Measurements from ENCODE around the gene CDK5. TPM values are rescaled to one million over a fixed set of nuclear protein-coding genes. Genes with fewer than 3 reads are reported as not detected.
A peak's percentile ranks its signal among the peaks of the same experiment; 100 is the strongest.

Gene CDK5
- total and polyA plus RNA-seq, 2 donors (not counting 1 experiment from before 2014, with no cell fraction given), result 8.2 to 8.4 TPM

DNA sequence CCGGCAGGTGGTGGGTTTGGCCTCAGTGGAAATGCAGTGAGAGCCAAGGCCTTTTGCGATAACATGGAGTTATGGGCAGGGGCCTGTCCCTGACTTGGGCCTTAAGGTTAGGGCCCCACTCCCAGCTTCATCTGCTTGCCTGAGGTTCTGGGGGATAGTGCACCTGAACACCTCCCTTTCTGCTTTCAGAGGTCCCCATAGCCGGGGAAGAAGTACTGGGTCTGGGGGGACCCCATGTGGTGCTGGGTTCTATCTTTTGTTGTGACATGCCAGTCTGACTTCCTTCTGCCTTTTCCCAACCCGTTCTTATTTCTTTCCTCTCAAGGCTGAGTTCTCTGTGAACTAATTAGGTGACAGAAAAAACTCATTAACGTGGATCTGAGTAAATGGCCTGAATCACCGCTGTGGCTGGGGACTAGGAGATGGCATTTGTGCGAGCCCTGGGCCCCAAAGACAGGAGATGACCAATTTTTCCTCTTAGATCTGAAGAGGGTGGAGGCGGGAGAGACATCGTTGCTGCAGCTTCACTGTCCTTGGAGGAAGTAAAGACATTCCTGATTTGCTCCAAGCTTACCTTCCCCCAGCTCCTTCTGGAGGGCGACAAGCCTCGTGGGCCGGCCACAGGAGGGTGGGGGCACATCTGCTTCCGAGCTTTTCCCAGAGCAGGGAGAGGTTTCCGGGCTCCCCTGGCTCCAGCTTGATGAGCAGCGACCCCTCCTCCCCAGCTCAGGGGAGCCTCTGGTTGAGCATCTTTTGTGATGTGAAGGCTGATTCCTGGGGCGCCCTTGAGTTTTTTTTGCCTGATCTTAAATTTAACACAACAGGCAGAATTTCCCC lies 30.5 kb upstream of the CDK5 start:
- Histone ChIP-seq H3K4me3 (ENCODE audit: control extremely low read depth in 1 of 5, extremely low read depth in 1 of 5, insufficient read depth in 1 of 5, low read depth in 2 of 5, low read length in 4 of 5) (peak overlapping the region in 3 of 5 experiments; percentile 64 to 75 (median 71)), H2AFZ (ENCODE audit: insufficient read depth, low read depth, low read length, poor library complexity, severe bottlenecking) (peak overlapping the region; percentile 84), H3K27ac (ENCODE audit: low read length in 2 of 2) (no peak overlapping the region), H3K79me2 (ENCODE audit: control insufficient read depth, insufficient read depth, low read length) (peaks cover under 1% of the 10 kb centered on the region), H3K4me1 (ENCODE audit: control insufficient read depth in 2 of 2, insufficient read depth in 2 of 2, low read length in 2 of 2) (peaks cover 42 to 43% of the 10 kb centered on the region in 2 donors), H4K20me1 (ENCODE audit: control insufficient read depth, insufficient read depth, low read length, poor library complexity, severe bottlenecking) (no peaks in the 10 kb centered on the region), H3K27me3 (replicated peaks in 1 of 4; ENCODE audit: control extremely low read depth in 1 of 4, control insufficient read depth in 3 of 4, insufficient read depth in 4 of 4, low read length in 3 of 4) (peaks cover 0 to 57% (median 17%) of the 10 kb centered on the region in 4 experiments), H3K36me3 (replicated peaks in 1 of 2; ENCODE audit: control extremely low read depth in 1 of 2, control insufficient read depth in 1 of 2, extremely low read depth in 1 of 2, insufficient read depth in 2 of 2, low read length in 1 of 2) (no peaks in the 10 kb centered on the region), H3K9me3 (ENCODE audit: control extremely low read depth in 1 of 3, control insufficient read depth in 2 of 3, insufficient read depth in 1 of 3, low read length in 2 of 3) (peaks cover 0 to 4% (median 0%) of the 10 kb centered on the region in 3 donors), H3K9ac (ENCODE audit: low read length) (peak overlapping the region; percentile 83), H3K4me2 (replicated peaks; ENCODE audit: low read depth, low read length, poor library complexity, severe bottlenecking) (peak overlapping the region; percentile 100)
- ChIA-PET CTCF (interaction anchor here (0.5 to 1.3 kb wide), 3 partner anchors 17 to 396 kb away, joined by 3 to 4 read pairs (median 3); no protein-coding TSS in a partner anchor), POLR2A (no interaction called here)
- ATAC-seq (ENCODE audit: low read depth) (no peak), DNase-seq (no peak)
- H3K9me3 Mint-ChIP-seq (ENCODE audit: insufficient read depth), result no peaks in the 10 kb centered on the region
- 52% methylated on average over 6 of the region's 16 CpGs for WGBS (ENCODE audit: insufficient coverage)
- H3K4me3 Mint-ChIP-seq, result peak overlapping the region; percentile 91
- TF ChIP-seq EZH2 (IDR thresholded peaks at IDR 0.05; ENCODE audit: borderline replicate concordance, insufficient read depth, low read depth, low read length, poor library complexity, severe bottlenecking), result no peak
- TF ChIP-seq, protein P1, sequence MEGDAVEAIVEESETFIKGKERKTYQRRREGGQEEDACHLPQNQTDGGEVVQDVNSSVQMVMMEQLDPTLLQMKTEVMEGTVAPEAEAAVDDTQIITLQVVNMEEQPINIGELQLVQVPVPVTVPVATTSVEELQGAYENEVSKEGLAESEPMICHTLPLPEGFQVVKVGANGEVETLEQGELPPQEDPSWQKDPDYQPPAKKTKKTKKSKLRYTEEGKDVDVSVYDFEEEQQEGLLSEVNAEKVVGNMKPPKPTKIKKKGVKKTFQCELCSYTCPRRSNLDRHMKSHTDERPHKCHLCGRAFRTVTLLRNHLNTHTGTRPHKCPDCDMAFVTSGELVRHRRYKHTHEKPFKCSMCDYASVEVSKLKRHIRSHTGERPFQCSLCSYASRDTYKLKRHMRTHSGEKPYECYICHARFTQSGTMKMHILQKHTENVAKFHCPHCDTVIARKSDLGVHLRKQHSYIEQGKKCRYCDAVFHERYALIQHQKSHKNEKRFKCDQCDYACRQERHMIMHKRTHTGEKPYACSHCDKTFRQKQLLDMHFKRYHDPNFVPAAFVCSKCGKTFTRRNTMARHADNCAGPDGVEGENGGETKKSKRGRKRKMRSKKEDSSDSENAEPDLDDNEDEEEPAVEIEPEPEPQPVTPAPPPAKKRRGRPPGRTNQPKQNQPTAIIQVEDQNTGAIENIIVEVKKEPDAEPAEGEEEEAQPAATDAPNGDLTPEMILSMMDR (IDR thresholded peaks at IDR 0.05), result no peak
- intact Hi-C loops (cut with micrococcal nuclease), result loop anchor here (5.0 to 10.0 kb wide), 3 partner anchors 76 to 847 kb away; no protein-coding TSS in a partner anchor
- peaks cover 34% of the 10 kb centered on the region for H3K4me1 Mint-ChIP-seq
- peaks cover 27% of the 10 kb centered on the region for H3K27me3 Mint-ChIP-seq
- H3K27ac Mint-ChIP-seq, result no peak overlapping the region
